Endodermal cell (in vitro differentiated cells): ENCODE data around the gene PRKAG3. TPM values are rescaled to one million over a fixed set of nuclear protein-coding genes. Genes with fewer than 3 reads are reported as not detected.

Source experiments
- DNase-seq: peaks from one replicate; pipeline ENCODE4 v3.0.0-alpha.2; 2017
- H3K27ac ChIP-seq: 2 replicates; pipeline ENCODE4 v1.5.1; 2013; ENCODE audit warnings: mild to moderate bottlenecking, low read depth, low read length, moderate library complexity
- H3K27me3 ChIP-seq: 2 replicates; pipeline ENCODE4 v1.6.1; 2013; ENCODE audit warnings: mild to moderate bottlenecking, low read length, moderate library complexity; ENCODE audit not compliant: insufficient read depth, control insufficient read depth, poor library complexity, severe bottlenecking
- H3K36me3 ChIP-seq: 2 replicates; pipeline ENCODE4 v1.7.0; 2013; ENCODE audit warnings: mild to moderate bottlenecking, low read length, moderate library complexity; ENCODE audit not compliant: control insufficient read depth, insufficient read depth
- H3K4me1 ChIP-seq: one replicate; pipeline ENCODE4 v1.7.0; 2013; ENCODE audit warnings: low read length; ENCODE audit not compliant: control insufficient read depth, insufficient read depth
- H3K4me3 ChIP-seq: 2 replicates; pipeline ENCODE4 v1.5.1; 2013; ENCODE audit warnings: mild to moderate bottlenecking, low read length, moderate library complexity
- H3K9ac ChIP-seq: 2 replicates; pipeline ENCODE4 v1.6.1; 2013; ENCODE audit warnings: mild to moderate bottlenecking, low read length, moderate library complexity; ENCODE audit not compliant: poor library complexity, severe bottlenecking; ENCODE audit errors: extremely low read depth
- H3K9me3 ChIP-seq: 2 replicates; pipeline ENCODE4 v1.6.1; 2013; ENCODE audit warnings: mild to moderate bottlenecking, low read length, moderate library complexity; ENCODE audit not compliant: control insufficient read depth
- H3K27ac Mint-ChIP-seq: 2 replicates; pipeline ENCODE4 v1.8.0; 2020; ENCODE audit warnings: mixed read lengths
- H3K27me3 Mint-ChIP-seq: 2 replicates; pipeline ENCODE4 v1.8.0; 2021; ENCODE audit warnings: mild to moderate bottlenecking, mixed read lengths; ENCODE audit not compliant: insufficient read depth
- H3K36me3 Mint-ChIP-seq: 2 replicates; pipeline ENCODE4 v1.8.0; 2020; ENCODE audit warnings: low read depth, mixed read lengths
- H3K4me1 Mint-ChIP-seq: 2 replicates; pipeline ENCODE4 v1.8.0; 2020; ENCODE audit warnings: mixed read lengths
- H3K4me3 Mint-ChIP-seq: 2 replicates; pipeline ENCODE4 v1.8.0; 2020; ENCODE audit warnings: mild to moderate bottlenecking, moderate library complexity, mixed read lengths
- H3K9me3 Mint-ChIP-seq: 2 replicates; pipeline ENCODE4 v1.8.0; 2020; ENCODE audit warnings: mild to moderate bottlenecking, mixed read lengths
- WGBS, 2 experiments: methylation state at CpG; one replicate each; pipeline versions ENCODE4 v1.1.5 to v1.1.7; 2013; ENCODE audit warnings: missing lambda C conversion rate in 2 of 2, mixed read lengths in 1 of 2; ENCODE audit not compliant: insufficient coverage in 1 of 2, insufficient read length in 1 of 2; 5-methylcytosine and 5-hydroxymethylcytosine counted together
- total RNA-seq, 2 donors: library from RNA; stranded (reverse); fragmentation: NEBNext Ultra II Directional in 1 of 2; extraction: Animal tissue kit (Norgen Biotek cat#: 25700) in 1 of 2; gene quantifications; 2 replicates in 1 of 2; 3 replicates in 1 of 2; pipeline ENCODE4 v1.2.1, GENCODE V29; 2021
- TF ChIP-seq, protein P1 (sequence below): fragments of 200-600 bp; sonication (generic); conservative IDR thresholded peaks from 2 replicates; pipeline ENCODE4 v1.5.0; 2021; ENCODE audit warnings: antibody characterized with exemption, mild to moderate bottlenecking

The PRKAG3 gene
- total RNA-seq, 2 donors from 2014 or later, result not detected

DNA sequence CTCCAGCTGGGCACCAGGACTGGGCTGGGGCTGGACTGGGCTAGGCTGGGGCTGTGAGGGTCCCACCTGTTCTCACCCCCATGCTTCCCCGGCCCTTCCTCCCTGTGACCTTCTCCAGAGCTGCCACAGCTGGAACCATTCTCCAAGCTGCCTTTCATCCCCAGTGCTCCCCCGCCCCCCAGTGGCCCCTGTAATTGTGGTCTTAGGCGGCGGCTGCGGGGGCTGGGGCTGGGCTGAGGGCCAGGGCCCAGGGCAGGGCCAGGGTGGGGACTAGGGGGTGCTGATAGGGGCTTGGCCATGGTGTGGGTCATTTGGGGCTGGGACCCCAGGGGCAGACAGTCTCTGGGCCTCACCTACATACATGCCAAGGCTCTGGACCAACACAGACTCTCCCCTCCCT lies 46.3 kb upstream of the PRKAG3 start:
- Histone ChIP-seq H3K9me3 (peaks cover 10% of the 10 kb centered on the region), H3K4me1 (no peaks in the 10 kb centered on the region), H3K4me3 (no peak overlapping the region), H3K27ac (no peak overlapping the region), H3K9ac (no peak overlapping the region), H3K27me3 (peaks cover 98% of the 10 kb centered on the region), H3K36me3 (no peaks in the 10 kb centered on the region)
- WGBS, 2 experiments, result 40 to 51% methylated on average over 1 to 5 of the region's 5 CpGs
- DNase-seq, result peak; percentile 61
- peaks cover 98% of the 10 kb centered on the region for H3K27me3 Mint-ChIP-seq
- H3K36me3 Mint-ChIP-seq, result no peaks in the 10 kb centered on the region
- TF ChIP-seq, protein P1, sequence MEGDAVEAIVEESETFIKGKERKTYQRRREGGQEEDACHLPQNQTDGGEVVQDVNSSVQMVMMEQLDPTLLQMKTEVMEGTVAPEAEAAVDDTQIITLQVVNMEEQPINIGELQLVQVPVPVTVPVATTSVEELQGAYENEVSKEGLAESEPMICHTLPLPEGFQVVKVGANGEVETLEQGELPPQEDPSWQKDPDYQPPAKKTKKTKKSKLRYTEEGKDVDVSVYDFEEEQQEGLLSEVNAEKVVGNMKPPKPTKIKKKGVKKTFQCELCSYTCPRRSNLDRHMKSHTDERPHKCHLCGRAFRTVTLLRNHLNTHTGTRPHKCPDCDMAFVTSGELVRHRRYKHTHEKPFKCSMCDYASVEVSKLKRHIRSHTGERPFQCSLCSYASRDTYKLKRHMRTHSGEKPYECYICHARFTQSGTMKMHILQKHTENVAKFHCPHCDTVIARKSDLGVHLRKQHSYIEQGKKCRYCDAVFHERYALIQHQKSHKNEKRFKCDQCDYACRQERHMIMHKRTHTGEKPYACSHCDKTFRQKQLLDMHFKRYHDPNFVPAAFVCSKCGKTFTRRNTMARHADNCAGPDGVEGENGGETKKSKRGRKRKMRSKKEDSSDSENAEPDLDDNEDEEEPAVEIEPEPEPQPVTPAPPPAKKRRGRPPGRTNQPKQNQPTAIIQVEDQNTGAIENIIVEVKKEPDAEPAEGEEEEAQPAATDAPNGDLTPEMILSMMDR, result no peak
- H3K27ac Mint-ChIP-seq, result no peak overlapping the region
- H3K4me1 Mint-ChIP-seq, result peaks cover 10% of the 10 kb centered on the region
- H3K4me3 Mint-ChIP-seq, result no peak overlapping the region
- H3K9me3 Mint-ChIP-seq, result peaks cover 3% of the 10 kb centered on the region

DNA sequence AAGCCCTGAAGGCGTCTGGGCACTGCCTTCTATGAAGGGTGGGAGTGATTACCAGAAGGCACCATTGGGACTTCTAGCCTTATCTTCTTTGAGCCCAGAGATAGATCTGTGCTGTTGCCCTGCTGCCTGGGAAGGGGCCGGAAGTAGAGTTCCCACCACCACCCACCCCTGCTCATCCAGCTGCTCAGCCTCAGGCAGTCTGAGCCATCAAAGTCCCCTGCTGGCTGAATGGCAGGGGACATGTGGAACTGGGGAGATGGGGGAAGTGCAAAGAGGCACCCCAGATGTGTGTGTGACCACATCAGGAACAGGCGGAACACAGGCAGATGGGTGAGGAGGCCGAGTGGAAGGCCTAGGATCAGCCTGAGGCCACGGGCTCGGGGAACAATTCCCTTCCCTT lies 45.7 kb upstream of the PRKAG3 start:
- WGBS, 2 experiments, result 67 to 81% methylated on average over 1 to 6 of the region's 6 CpGs
- no peak overlapping the region for H3K27ac ChIP-seq
- H3K9me3 ChIP-seq, result peaks cover 10% of the 10 kb centered on the region
- peaks cover 3% of the 10 kb centered on the region for H3K9me3 Mint-ChIP-seq
- TF ChIP-seq, protein P1, result no peak
- H3K4me1 Mint-ChIP-seq, result peaks cover 11% of the 10 kb centered on the region
- H3K27ac Mint-ChIP-seq, result no peak overlapping the region
- peaks cover 98% of the 10 kb centered on the region for H3K27me3 Mint-ChIP-seq
- no peaks in the 10 kb centered on the region for H3K36me3 Mint-ChIP-seq
- no peak overlapping the region for H3K4me3 ChIP-seq
- peak; percentile 41 for DNase-seq
- peaks cover 98% of the 10 kb centered on the region for H3K27me3 ChIP-seq
- H3K4me1 ChIP-seq, result no peaks in the 10 kb centered on the region
- no peak overlapping the region for H3K9ac ChIP-seq
- H3K36me3 ChIP-seq, result no peaks in the 10 kb centered on the region
- no peak overlapping the region for H3K4me3 Mint-ChIP-seq

DNA sequence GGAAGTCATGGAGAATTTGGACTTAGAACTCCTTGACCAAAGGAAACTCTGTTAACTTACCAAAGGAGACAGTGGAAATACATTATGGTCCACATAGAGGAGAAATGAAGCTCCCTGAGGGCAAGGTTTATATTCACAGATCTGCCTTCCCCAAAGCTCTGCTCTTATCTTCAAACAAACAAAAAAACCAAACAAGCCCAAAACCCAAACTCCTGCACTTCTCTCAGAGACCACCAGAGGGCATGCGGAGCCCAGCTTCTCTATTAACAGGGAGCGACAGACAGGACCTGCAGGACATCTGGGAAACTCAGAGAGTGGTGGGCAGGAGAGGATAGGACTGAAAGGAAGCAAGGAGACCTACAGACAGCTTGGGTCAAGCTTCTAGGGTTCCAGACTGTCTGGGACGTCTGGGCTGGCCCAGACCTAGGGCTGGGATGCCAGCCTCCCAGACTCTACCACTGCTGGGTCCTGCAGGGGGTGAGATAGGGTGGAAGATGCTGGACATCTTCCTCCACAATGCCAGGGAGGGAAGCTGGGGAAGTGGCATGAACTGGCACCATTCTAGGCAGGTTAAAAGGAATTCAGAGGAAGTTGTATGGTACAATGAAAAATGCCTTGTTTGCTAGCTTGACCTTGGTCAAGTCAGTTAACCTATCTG lies 45.1 kb upstream of the PRKAG3 start:
- TF ChIP-seq, protein P1, result peak; percentile 90
- H3K9me3 Mint-ChIP-seq, result peaks cover 3% of the 10 kb centered on the region
- Histone ChIP-seq H3K27me3 (peaks cover 98% of the 10 kb centered on the region), H3K9me3 (peaks cover 10% of the 10 kb centered on the region), H3K4me3 (no peak overlapping the region), H3K27ac (no peak overlapping the region), H3K4me1 (no peaks in the 10 kb centered on the region), H3K9ac (no peak overlapping the region), H3K36me3 (no peaks in the 10 kb centered on the region)
- 0 to 2% methylated on average over 1 to 3 of the region's 3 CpGs for WGBS, 2 experiments
- peaks cover 98% of the 10 kb centered on the region for H3K27me3 Mint-ChIP-seq
- H3K27ac Mint-ChIP-seq, result no peak overlapping the region
- H3K4me3 Mint-ChIP-seq, result no peak overlapping the region
- H3K4me1 Mint-ChIP-seq, result peaks cover 11% of the 10 kb centered on the region
- peak; percentile 96 for DNase-seq
- H3K36me3 Mint-ChIP-seq, result no peaks in the 10 kb centered on the region
